Keratinocyte (primary cell): ENCODE results near the gene PAX2. TPM values are rescaled to one million over a fixed set of nuclear protein-coding genes. Genes with fewer than 3 reads are reported as not detected.

ENCODE experiments used
- DNase-seq: peaks from one replicate; pipeline ENCODE4 v3.0.0-alpha.2; 2011; ENCODE audit warnings: low read depth, missing footprints, low spot score
- FAIRE-seq: peaks from 2 replicates; lab custom pipeline; 2011; peaks lifted over from hg19 to GRCh38; lab: Jason Lieb, UNC
- H2AFZ ChIP-seq: 2 replicates; pipeline ENCODE4 v1.6.0; 2012; ENCODE audit warnings: low read length, control low read depth, inconsistent platforms; ENCODE audit not compliant: control insufficient read depth
- H3K27ac ChIP-seq: 2 replicates; pipeline ENCODE4 v1.5.1; 2011; ENCODE audit warnings: low read length; ENCODE audit not compliant: control insufficient read depth, insufficient read depth
- H3K27me3 ChIP-seq: 3 replicates; pipeline ENCODE4 v1.6.0; 2011; ENCODE audit warnings: low read length; ENCODE audit not compliant: control insufficient read depth, insufficient read depth; ENCODE audit errors: extremely low read depth
- H3K36me3 ChIP-seq, 2 experiments: 2 replicates in 1 of 2; 3 replicates in 1 of 2; pipeline ENCODE4 v1.5.1; 2011; ENCODE audit warnings: low read length in 2 of 2, mild to moderate bottlenecking in 1 of 2; ENCODE audit not compliant: control insufficient read depth in 2 of 2, insufficient read depth in 2 of 2; ENCODE audit errors: extremely low read depth in 1 of 2
- H3K4me1 ChIP-seq: 3 replicates; pipeline ENCODE4 v1.5.1; 2011; ENCODE audit warnings: low read length; ENCODE audit not compliant: control insufficient read depth, insufficient read depth; ENCODE audit errors: extremely low read depth
- H3K4me2 ChIP-seq: 3 replicates; pipeline ENCODE4 v1.6.0; 2011; ENCODE audit warnings: low read depth, low read length; ENCODE audit not compliant: control insufficient read depth, insufficient read depth; ENCODE audit errors: extremely low read depth
- H3K4me3 ChIP-seq, 3 experiments: fragments of 200-600 bp in 1 of 3; sonication (generic) in 1 of 3; 2 replicates in 2 of 3; 3 replicates in 1 of 3; pipeline ENCODE4 v1.5.1; 2011 to 2016; ENCODE audit warnings: low read length in 3 of 3, mild to moderate bottlenecking in 3 of 3, control low read depth in 2 of 3, inconsistent platforms in 1 of 3, low read depth in 1 of 3, mixed read lengths in 1 of 3, mixed run types in 1 of 3, moderate library complexity in 1 of 3; ENCODE audit not compliant: control insufficient read depth in 2 of 3, insufficient read depth in 2 of 3; ENCODE audit errors: extremely low read depth in 1 of 3
- H3K79me2 ChIP-seq: 2 replicates; pipeline ENCODE4 v1.6.0; 2012; ENCODE audit warnings: low read length; ENCODE audit not compliant: control insufficient read depth, insufficient read depth
- H3K9ac ChIP-seq: 3 replicates; pipeline ENCODE4 v1.6.0; 2011; ENCODE audit warnings: low read length; ENCODE audit not compliant: control insufficient read depth, insufficient read depth; ENCODE audit errors: extremely low read depth
- H3K9me1 ChIP-seq: 3 replicates; pipeline ENCODE4 v1.6.0; 2011; ENCODE audit warnings: low read length; ENCODE audit not compliant: control insufficient read depth, insufficient read depth; ENCODE audit errors: extremely low read depth
- H3K9me3 ChIP-seq: 2 replicates; pipeline ENCODE4 v1.5.1; 2012; ENCODE audit warnings: low read depth, low read length; ENCODE audit not compliant: control insufficient read depth
- H4K20me1 ChIP-seq: 3 replicates; pipeline ENCODE4 v1.6.0; 2011; ENCODE audit warnings: low read length; ENCODE audit not compliant: control insufficient read depth, insufficient read depth; ENCODE audit errors: extremely low read depth
- EZH2 ChIP-seq: IDR thresholded peaks from one replicate; pipeline ENCODE4 v1.6.1; 2012; ENCODE audit warnings: inconsistent platforms, mild to moderate bottlenecking, low read length, moderate library complexity
- dilution Hi-C: fragments of 300-500 bp; cut with MboI; formaldehyde crosslinking; loops from one replicate; pipeline ENCODE4 v1.7.0; 2020; ENCODE audit warnings: low sequenced_read_pairs; ENCODE audit not compliant: extremely low pct_ligation_motif_present
- polyA plus RNA-seq, 5 experiments: library from polyadenylated mRNA; depleted of rRNA in 3 of 5; stranded (reverse) in 3 of 5; stranded (forward) in 1 of 5; unstranded in 1 of 5; fragments of >200 nt; gene quantifications; 1 replicate in 1 of 5; 2 replicates in 3 of 5; 3 replicates in 1 of 5; pipeline versions ENCODE4 v1.2.1 to v1.2.3, GENCODE V29; 2011 to 2012; ENCODE audit warnings: missing spikeins in 2 of 5, low read depth in 1 of 5, low replicate concordance in 1 of 5
- TF ChIP-seq, protein P1 (sequence below), 3 experiments: IDR thresholded peaks in 1 of 3; conservative IDR thresholded peaks in 1 of 3; optimal IDR thresholded peaks in 1 of 3; 2 replicates in 2 of 3; 3 replicates in 1 of 3; pipeline versions ENCODE3 to v1.5.1; 2011; ENCODE audit warnings: low read length in 3 of 3, mild to moderate bottlenecking in 3 of 3, moderate library complexity in 2 of 3, control low read depth in 1 of 3, inconsistent platforms in 1 of 3; ENCODE audit not compliant: insufficient read depth in 2 of 3; ENCODE audit errors: extremely low read depth in 1 of 3

The PAX2 gene
- polyA plus RNA-seq, 1 donor (not counting 4 experiments of a cell fraction or from before 2014, with no cell fraction given): not detected

DNA sequence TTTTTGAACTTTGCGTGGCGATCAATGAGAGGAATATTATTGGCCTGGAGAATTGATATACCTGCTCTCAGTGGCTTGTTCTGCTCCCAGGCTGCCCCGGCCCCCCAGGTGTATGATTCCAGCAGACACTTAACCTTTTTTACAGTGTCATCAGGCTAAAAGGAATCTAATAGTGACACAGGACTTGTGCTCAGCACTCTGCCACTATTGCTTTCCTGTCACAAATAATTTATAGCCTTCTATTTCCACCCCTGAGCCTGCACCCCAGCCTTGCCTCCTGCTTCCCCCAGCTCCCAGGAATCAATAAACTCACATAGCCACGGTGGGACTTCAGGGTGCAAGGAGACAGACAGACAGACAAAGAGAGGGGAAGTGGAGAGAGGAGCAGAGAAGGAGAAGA, 28.3 kb downstream of the PAX2 start:
- H3K9me3 ChIP-seq: no peaks in the 10 kb centered on the region
- H3K36me3 ChIP-seq: no peaks in the 10 kb centered on the region
- H2AFZ ChIP-seq: no peak overlapping the region
- H3K4me3 ChIP-seq: no peak overlapping the region
- no peak for TF ChIP-seq EZH2
- TF ChIP-seq, protein P1, sequence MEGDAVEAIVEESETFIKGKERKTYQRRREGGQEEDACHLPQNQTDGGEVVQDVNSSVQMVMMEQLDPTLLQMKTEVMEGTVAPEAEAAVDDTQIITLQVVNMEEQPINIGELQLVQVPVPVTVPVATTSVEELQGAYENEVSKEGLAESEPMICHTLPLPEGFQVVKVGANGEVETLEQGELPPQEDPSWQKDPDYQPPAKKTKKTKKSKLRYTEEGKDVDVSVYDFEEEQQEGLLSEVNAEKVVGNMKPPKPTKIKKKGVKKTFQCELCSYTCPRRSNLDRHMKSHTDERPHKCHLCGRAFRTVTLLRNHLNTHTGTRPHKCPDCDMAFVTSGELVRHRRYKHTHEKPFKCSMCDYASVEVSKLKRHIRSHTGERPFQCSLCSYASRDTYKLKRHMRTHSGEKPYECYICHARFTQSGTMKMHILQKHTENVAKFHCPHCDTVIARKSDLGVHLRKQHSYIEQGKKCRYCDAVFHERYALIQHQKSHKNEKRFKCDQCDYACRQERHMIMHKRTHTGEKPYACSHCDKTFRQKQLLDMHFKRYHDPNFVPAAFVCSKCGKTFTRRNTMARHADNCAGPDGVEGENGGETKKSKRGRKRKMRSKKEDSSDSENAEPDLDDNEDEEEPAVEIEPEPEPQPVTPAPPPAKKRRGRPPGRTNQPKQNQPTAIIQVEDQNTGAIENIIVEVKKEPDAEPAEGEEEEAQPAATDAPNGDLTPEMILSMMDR (optimal IDR thresholded peaks at IDR 0.05 in 1 of 3, IDR thresholded peaks at IDR 0.05 in 1 of 3, conservative IDR thresholded peaks at IDR 0.05 in 1 of 3; ENCODE audit: extremely low read depth in 1 of 3, insufficient read depth in 2 of 3, low read length in 3 of 3): no peak
- H3K4me1 ChIP-seq: no peaks in the 10 kb centered on the region
- no peak overlapping the region for H3K27ac ChIP-seq
- no peaks in the 10 kb centered on the region for H3K79me2 ChIP-seq
- dilution Hi-C loops: no loop called here
- H3K27me3 ChIP-seq: peaks cover 33% of the 10 kb centered on the region
- H4K20me1 ChIP-seq: no peaks in the 10 kb centered on the region
- no peak overlapping the region for H3K4me2 ChIP-seq
- DNase-seq (no peak), FAIRE-seq (no peak)
- no peak overlapping the region for H3K9ac ChIP-seq
- H3K9me1 ChIP-seq: no peaks in the 10 kb centered on the region

DNA sequence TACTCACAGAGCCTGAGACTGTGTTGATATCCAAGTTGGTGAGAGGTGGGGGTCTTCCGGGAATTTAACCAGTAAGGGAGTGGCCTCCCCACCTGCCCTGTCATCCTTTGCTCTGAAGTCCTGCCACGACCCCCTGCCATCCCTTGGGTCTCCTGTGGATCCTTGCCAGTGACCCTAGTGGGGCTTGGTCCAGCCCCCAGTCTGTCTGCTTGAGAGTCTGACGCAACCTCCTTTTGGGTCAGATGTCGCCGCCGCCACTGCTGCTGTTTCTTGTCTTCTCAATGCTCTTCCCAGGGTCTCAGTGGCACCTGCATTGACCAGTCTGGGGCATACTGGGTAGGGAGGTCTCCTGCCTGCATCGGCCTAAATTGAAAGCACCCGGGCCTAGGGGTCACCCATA, 28.8 kb downstream of the PAX2 start:
- no peak overlapping the region for H3K27ac ChIP-seq
- DNase-seq (no peak), FAIRE-seq (no peak)
- no peaks in the 10 kb centered on the region for H3K36me3 ChIP-seq
- no peak overlapping the region for H2AFZ ChIP-seq
- no peak overlapping the region for H3K4me2 ChIP-seq
- dilution Hi-C loops: no loop called here
- TF ChIP-seq, protein P1 (optimal IDR thresholded peaks at IDR 0.05 in 1 of 3, IDR thresholded peaks at IDR 0.05 in 1 of 3, conservative IDR thresholded peaks at IDR 0.05 in 1 of 3; ENCODE audit: extremely low read depth in 1 of 3, insufficient read depth in 2 of 3, low read length in 3 of 3): no peak
- H3K27me3 ChIP-seq: peaks cover 38% of the 10 kb centered on the region
- no peak overlapping the region for H3K4me3 ChIP-seq
- no peaks in the 10 kb centered on the region for H3K4me1 ChIP-seq
- H3K79me2 ChIP-seq: no peaks in the 10 kb centered on the region
- no peaks in the 10 kb centered on the region for H3K9me3 ChIP-seq
- H4K20me1 ChIP-seq: no peaks in the 10 kb centered on the region
- no peaks in the 10 kb centered on the region for H3K9me1 ChIP-seq
- no peak overlapping the region for H3K9ac ChIP-seq
